ENCODE measurements around the gene RNF212. TPM values are rescaled to one million over a fixed set of nuclear protein-coding genes. Genes with fewer than 3 reads are reported as not detected.

RNF212 gene
- total and polyA plus RNA-seq, 2 of the 13 experiments (the other 11 are each of a cell fraction or from before 2014, with no cell fraction given): not detected

GRCh38 chr4:1043651-1044468 is 69.5 kb downstream of the RNF212 start (continued):
- TF ChIP-seq BRF2 (CRISPR knock-in tag; IDR thresholded peaks at IDR 0.05) (no peak), ZSCAN12 (CRISPR knock-in tag; IDR thresholded peaks at IDR 0.05) (no peak), RXRA (CRISPR knock-in tag; IDR thresholded peaks at IDR 0.05) (peak; percentile 61; the same call in 1 of the 2 replicates), ZNF431 (CRISPR knock-in tag; IDR thresholded peaks at IDR 0.05; ENCODE audit: borderline replicate concordance, low read depth) (no peak), HNRNPUL1 (IDR thresholded peaks at IDR 0.05; ENCODE audit: low read depth, low read length) (no peak), HNRNPLL (IDR thresholded peaks at IDR 0.05; ENCODE audit: low read depth, low read length, poor library complexity, severe bottlenecking) (peak; percentile 21), KMT2B (CRISPR knock-in tag; IDR thresholded peaks at IDR 0.05) (no peak), GTF2F1 (IDR thresholded peaks at IDR 0.05; ENCODE audit: low read length) (no peak), GFI1 (CRISPR knock-in tag; IDR thresholded peaks at IDR 0.05; ENCODE audit: borderline replicate concordance) (no peak), NFE2 (CRISPR knock-in tag; IDR thresholded peaks at IDR 0.05) (peak; percentile 92), ZNF780A (CRISPR knock-in tag; IDR thresholded peaks at IDR 0.05) (0 out of 2 replicates have a peak, but pooled peaks have one; percentile 16), MNT (IDR thresholded peaks at IDR 0.05) (peak; percentile 92), ZNF142 (CRISPR knock-in tag; IDR thresholded peaks at IDR 0.05) (no peak), HOXA5 (CRISPR knock-in tag; IDR thresholded peaks at IDR 0.05) (no peak), ATF7 (IDR thresholded peaks at IDR 0.05) (peak; percentile 17; the same call in 1 of the 2 replicates), ATF7 (CRISPR knock-in tag; IDR thresholded peaks at IDR 0.05) (no peak), KLF6 (CRISPR knock-in tag; IDR thresholded peaks at IDR 0.05) (peak; percentile 77; the same call in 1 of the 2 replicates), ZBTB34 (CRISPR knock-in tag; IDR thresholded peaks at IDR 0.05) (no peak), ZFP36L1 (CRISPR knock-in tag; IDR thresholded peaks at IDR 0.05) (no peak), ZNF354B (CRISPR knock-in tag; IDR thresholded peaks at IDR 0.05) (no peak)

Data from HepG2 (cell line).